Endothelial cell of umbilical vein (primary cell): ENCODE results near the gene PEAK3. TPM values are rescaled to one million over a fixed set of nuclear protein-coding genes. Genes with fewer than 3 reads are reported as not detected.

Experiments
- BruUV-seq: library from RNA; stranded (reverse); fragments of 400-500 nt; replicated peaks from 2 replicates; lab custom pipeline; 2021; lab: Mats Ljungman, UMichigan
- CTCF ChIA-PET: fragments of 300-600, 350-600 bp; sonication (Branson Sonifier 250); formaldehyde crosslinking; loops from one replicate; lab custom pipeline; 2021; ENCODE audit warnings: antibody characterized with exemption, inconsistent platforms; lab: Charles Lee
- POLR2A ChIA-PET: fragments of 300-600, 350-600 bp; sonication (Branson Sonifier 250); formaldehyde crosslinking; loops from one replicate; lab custom pipeline; 2021; ENCODE audit warnings: antibody characterized with exemption, inconsistent platforms; lab: Charles Lee
- DNase-seq: peaks from one replicate; pipeline ENCODE4 v3.0.0-alpha.2; 2011; ENCODE audit warnings: low read depth, low spot score
- FAIRE-seq: peaks from 2 replicates; lab custom pipeline; 2011; peaks lifted over from hg19 to GRCh38; lab: Jason Lieb, UNC
- H2AFZ ChIP-seq: 2 replicates; pipeline ENCODE4 v1.6.0; 2012; ENCODE audit warnings: low read depth, low read length, control low read depth, inconsistent platforms
- H3K27ac ChIP-seq: 2 replicates; pipeline ENCODE4 v1.5.1; 2011; ENCODE audit warnings: low read depth, mild to moderate bottlenecking, control low read depth, low read length, moderate library complexity; ENCODE audit not compliant: insufficient read depth
- H3K27me3 ChIP-seq, 2 experiments: 2 replicates each; pipeline versions ENCODE4 v1.6.0 to v1.6.1; 2011; ENCODE audit warnings: low read length in 2 of 2, mixed read lengths in 1 of 2; ENCODE audit not compliant: control insufficient read depth in 2 of 2, insufficient read depth in 2 of 2
- H3K36me3 ChIP-seq, 2 experiments: 2 replicates in 1 of 2; 3 replicates in 1 of 2; pipeline ENCODE4 v1.5.1; 2011; ENCODE audit warnings: low read length in 2 of 2, mild to moderate bottlenecking in 1 of 2, moderate library complexity in 1 of 2; ENCODE audit not compliant: control insufficient read depth in 2 of 2, insufficient read depth in 2 of 2; ENCODE audit errors: extremely low read depth in 1 of 2
- H3K4me1 ChIP-seq: 3 replicates; pipeline ENCODE4 v1.5.1; 2011; ENCODE audit warnings: mild to moderate bottlenecking, low read length; ENCODE audit not compliant: control insufficient read depth, insufficient read depth; ENCODE audit errors: extremely low read depth
- H3K4me2 ChIP-seq: 2 replicates; pipeline ENCODE4 v1.6.1; 2011; ENCODE audit warnings: low read length, control low read depth, mixed read lengths; ENCODE audit not compliant: insufficient read depth
- H3K4me3 ChIP-seq, 3 experiments: fragments of 200-600 bp in 1 of 3; sonication (generic), shearing (Covaris generic) in 1 of 3; replicated peaks in 1 of 3; 2 replicates each; pipeline ENCODE4 v1.5.1; 2011 to 2016; ENCODE audit warnings: control low read depth in 3 of 3, low read length in 3 of 3, mild to moderate bottlenecking in 2 of 3, inconsistent platforms in 1 of 3, low read depth in 1 of 3, moderate library complexity in 1 of 3; ENCODE audit not compliant: insufficient read depth in 1 of 3
- H3K79me2 ChIP-seq: 2 replicates; pipeline ENCODE4 v1.6.0; 2012; ENCODE audit warnings: low read length, inconsistent platforms; ENCODE audit not compliant: control insufficient read depth, insufficient read depth
- H3K9ac ChIP-seq: replicated peaks from 2 replicates; pipeline ENCODE3; 2011; ENCODE audit warnings: low read length, control low read depth; ENCODE audit not compliant: insufficient read depth; ENCODE audit errors: extremely low read depth
- H3K9me1 ChIP-seq: replicated peaks from 3 replicates; pipeline ENCODE4 v1.6.0; 2011; ENCODE audit warnings: mild to moderate bottlenecking, low read length; ENCODE audit not compliant: control insufficient read depth, insufficient read depth; ENCODE audit errors: extremely low read depth
- H3K9me3 ChIP-seq: replicated peaks from 2 replicates; pipeline ENCODE4 v1.5.1; 2012; ENCODE audit warnings: low read length, inconsistent platforms; ENCODE audit not compliant: control insufficient read depth, insufficient read depth
- H4K20me1 ChIP-seq: replicated peaks from 2 replicates; pipeline ENCODE3; 2011; ENCODE audit warnings: mild to moderate bottlenecking, low read length; ENCODE audit not compliant: control insufficient read depth, insufficient read depth; ENCODE audit errors: extremely low read depth
- EZH2 ChIP-seq: IDR thresholded peaks from 2 replicates; pipeline ENCODE4 v1.6.1; 2012; ENCODE audit warnings: borderline replicate concordance, low read depth, mild to moderate bottlenecking, moderate library complexity, low read length, inconsistent platforms; ENCODE audit not compliant: severe bottlenecking
- FOS ChIP-seq: IDR thresholded peaks from 2 replicates; pipeline ENCODE4 v1.6.1; 2011; ENCODE audit warnings: mild to moderate bottlenecking, low read length, moderate library complexity, borderline replicate concordance; ENCODE audit not compliant: insufficient read depth
- JUN ChIP-seq: IDR thresholded peaks from 2 replicates; pipeline ENCODE4 v1.6.1; 2011; ENCODE audit warnings: borderline replicate concordance, low read depth; ENCODE audit not compliant: insufficient read length, insufficient read depth
- MAX ChIP-seq: IDR thresholded peaks from 2 replicates; pipeline ENCODE4 v1.6.1; 2011; ENCODE audit not compliant: insufficient read depth, insufficient read length
- MYC ChIP-seq: IDR thresholded peaks from one replicate; pipeline ENCODE4 v1.6.1; 2011; ENCODE audit warnings: mild to moderate bottlenecking, low read depth, low read length
- POLR2A ChIP-seq: IDR thresholded peaks from 2 replicates; pipeline ENCODE4 v1.6.1; 2012; ENCODE audit warnings: low read depth, mild to moderate bottlenecking, control low read depth, low read length
- POLR2AphosphoS5 ChIP-seq: IDR thresholded peaks from 2 replicates; pipeline ENCODE4 v1.6.1; 2012; ENCODE audit warnings: low read depth, mild to moderate bottlenecking, control low read depth, low read length, moderate library complexity; ENCODE audit not compliant: insufficient read depth
- dilution Hi-C: fragments of 300-500 bp; cut with MboI; formaldehyde crosslinking; loops from one replicate; pipeline ENCODE4 v1.15.0; 2019; ENCODE audit warnings: low sequenced_read_pairs; ENCODE audit not compliant: extremely low pct_ligation_motif_present
- intact Hi-C: fragments of 100-400 bp; cut with micrococcal nuclease; formaldehyde crosslinking; loops from one replicate; pipeline ENCODE4 v1.10.0; 2022
- polyA plus RNA-seq, 4 experiments: library from polyadenylated mRNA; depleted of rRNA in 3 of 4; stranded (reverse) in 3 of 4; unstranded in 1 of 4; fragments of >200 nt; gene quantifications; 2 replicates each; pipeline versions ENCODE4 v1.2.1 to v1.2.3, GENCODE V29; 2011 to 2012; ENCODE audit warnings: missing spikeins in 1 of 4
- total RNA-seq: library from RNA; stranded (reverse); gene quantifications from 2 replicates; pipeline ENCODE4 v1.2.3, GENCODE V29; 2021

PEAK3 gene
- total and polyA plus RNA-seq, 2 donors (not counting 3 experiments of a cell fraction or from before 2014, with no cell fraction given): 0.03 TPM; not detected in 1

- H3K9ac ChIP-seq: no peak overlapping the region
- dilution Hi-C loops (no loop called here), intact Hi-C loops (no loop called here)
- H3K36me3 ChIP-seq: peaks cover 25 to 52% of the 10 kb centered on the region in 2 experiments
- ChIA-PET CTCF (no interaction called here), POLR2A (no interaction called here)
- no peaks in the 10 kb centered on the region for H3K9me1 ChIP-seq
- DNase-seq (no peak), FAIRE-seq (no peak)
- peaks cover 18% of the 10 kb centered on the region for H3K79me2 ChIP-seq
- peaks cover 8% of the 10 kb centered on the region for H3K4me1 ChIP-seq
- H3K27me3 ChIP-seq: peaks cover 12 to 26% of the 10 kb centered on the region in 2 experiments
- H3K4me2 ChIP-seq: no peak overlapping the region
- no TSS peak for BruUV-seq
- no peaks in the 10 kb centered on the region for H4K20me1 ChIP-seq
- no peak overlapping the region for H3K27ac ChIP-seq
- H2AFZ ChIP-seq: no peak overlapping the region
- H3K4me3 ChIP-seq: no peak overlapping the region
- TF ChIP-seq POLR2A (no peak), JUN (no peak), POLR2AphosphoS5 (no peak), EZH2 (no peak)
- H3K9me3 ChIP-seq: no peaks in the 10 kb centered on the region
Measured at GRCh38 chr19:2247433-2248101, 34.4 kb downstream of the PEAK3 start.

GRCh38 chr19:2246801-2247361, 35.1 kb downstream of the PEAK3 start:
- DNase-seq (no peak), FAIRE-seq (no peak)
- ChIA-PET CTCF (interaction anchor here (1.2 kb wide), 1 partner anchor 15 kb away, joined by 3 read pairs; no protein-coding TSS in a partner anchor), POLR2A (no interaction called here)
- intact Hi-C loops (no loop called here), dilution Hi-C loops (no loop called here)
- Histone ChIP-seq H3K27ac (no peak overlapping the region), H2AFZ (no peak overlapping the region), H3K4me3 (no peak overlapping the region), H3K4me2 (no peak overlapping the region), H3K4me1 (peaks cover 8% of the 10 kb centered on the region), H3K9ac (no peak overlapping the region), H3K36me3 (peaks cover 25 to 52% of the 10 kb centered on the region in 2 experiments), H3K79me2 (peaks cover 25% of the 10 kb centered on the region), H3K9me1 (no peaks in the 10 kb centered on the region), H3K27me3 (peaks cover 6 to 19% of the 10 kb centered on the region in 2 experiments), H4K20me1 (no peaks in the 10 kb centered on the region), H3K9me3 (no peaks in the 10 kb centered on the region)
- no peak for TF ChIP-seq POLR2AphosphoS5
- TF ChIP-seq MAX: no peak
- TF ChIP-seq MYC: no peak
- TF ChIP-seq FOS: no peak
- BruUV-seq: no TSS peak
